ENCODE results near the gene ATIC. TPM values are rescaled to one million over a fixed set of nuclear protein-coding genes. Genes with fewer than 3 reads are reported as not detected.

ATIC gene
- total and polyA plus RNA-seq, 9 donors = 20.8 to 126 (median 63.7) TPM

GRCh38 chr2:215399067-215399716 lies 87.3 kb downstream of the ATIC start:
- Histone ChIP-seq H3K27ac (no peak overlapping the region), H3K4me3 (no peak overlapping the region), H3K4me1 (ENCODE audit: insufficient read depth) (no peaks in the 10 kb centered on the region), H3K9me3 (no peaks in the 10 kb centered on the region), H3K36me3 (no peaks in the 10 kb centered on the region), H3K27me3 (no peaks in the 10 kb centered on the region)
- no peak for DNase-seq
- TF ChIP-seq CTCF (IDR thresholded peaks at IDR 0.05) (no peak), EP300 (IDR thresholded peaks at IDR 0.05) (no peak), POLR2A (IDR thresholded peaks at IDR 0.05) (no peak)
- 79 to 89% (median 80%) methylated on average over 3 of the region's 3 CpGs for WGBS, 3 donors
- intact Hi-C loops (cut with DNase I) = no loop called here

Other genes with a start within 250 kb of the ATIC start
- under 1 TPM in 3 of 7 donors, not detected in 4; 0.10 to 0.25 (median 0.11) TPM for gene ABCA12, start 173.4 kb upstream of the ATIC start, total RNA-seq
- under 1 TPM; 0.02 to 0.05 TPM for gene ABCA12, start 173.4 kb upstream of the ATIC start, polyA plus RNA-seq
- gene FN1, start 124.0 kb downstream of the ATIC start, total RNA-seq = 100 to 1,000 TPM in 6 of 7 donors, 10 to 100 TPM in 1; 96.3 to 438 (median 208) TPM
- gene FN1, start 124.0 kb downstream of the ATIC start, polyA plus RNA-seq = 100 to 1,000 TPM; 550 to 979 TPM

Data from ovary (tissue), 9 donors.